HepG2 (cell line): ENCODE data around the gene RIBC1. TPM values are rescaled to one million over a fixed set of nuclear protein-coding genes. Genes with fewer than 3 reads are reported as not detected.

Experiments
- ATAC-seq: fragments of 200-7000 bp; cut with Tn5 transposase; 3 replicates; pipeline ENCODE4 v1.9.1; 2020; ENCODE audit warnings: mild to moderate bottlenecking, moderate library complexity
- BruUV-seq: library from RNA; stranded (reverse); fragments of 400-500 nt; replicated peaks from 2 replicates; lab custom pipeline; 2021; lab: Mats Ljungman, UMichigan
- CTCF ChIA-PET: fragments of 300-600 bp; formaldehyde crosslinking; extraction: SDS; loops from one replicate; lab custom pipeline; 2021; ENCODE audit warnings: low total read pairs, inconsistent platforms, low intra/inter-chr PET ratio; lab: Yijun Ruan, JAX
- POLR2A ChIA-PET: fragments of 350-600 bp; sonication (Branson Sonifier 250); formaldehyde crosslinking; loops from one replicate; lab custom pipeline; 2020; ENCODE audit warnings: antibody characterized with exemption, inconsistent platforms; lab: Yijun Ruan, JAX
- DNase-seq: peaks from one replicate; pipeline ENCODE4 v3.0.0-alpha.2; 2015; ENCODE audit warnings: low spot score
- FAIRE-seq: peaks from 3 replicates; lab custom pipeline; 2011; peaks lifted over from hg19 to GRCh38; lab: Jason Lieb, UNC
- H2AFZ ChIP-seq: one replicate; pipeline ENCODE4 v1.6.1; 2011; ENCODE audit warnings: low read length, inconsistent platforms
- H3K27ac ChIP-seq: fragments of 300-600 bp; 3 replicates; pipeline ENCODE4 v1.8.0; 2011; ENCODE audit warnings: mixed run types, mild to moderate bottlenecking, mixed read lengths, low read length, inconsistent platforms; ENCODE audit not compliant: insufficient read depth; ENCODE audit errors: extremely low read length
- H3K27me3 ChIP-seq, 2 experiments: fragments of 200-600 bp in 1 of 2; 2 replicates in 1 of 2; 3 replicates in 1 of 2; pipeline versions ENCODE4 v1.6.0 to v1.8.0; 2011; ENCODE audit warnings: low read length in 2 of 2, mild to moderate bottlenecking in 2 of 2, moderate library complexity in 2 of 2, inconsistent platforms in 1 of 2; ENCODE audit not compliant: insufficient read depth in 2 of 2, control insufficient read depth in 1 of 2
- H3K36me3 ChIP-seq, 2 experiments: fragments of 200-600 bp in 1 of 2; replicated peaks in 1 of 2; 2 replicates in 1 of 2; 3 replicates in 1 of 2; pipeline versions ENCODE4 v1.5.1 to v1.8.0; 2011; ENCODE audit warnings: low read length in 2 of 2, inconsistent platforms in 1 of 2; ENCODE audit not compliant: insufficient read depth in 2 of 2, control insufficient read depth in 1 of 2
- H3K4me1 ChIP-seq: 2 replicates; pipeline ENCODE4 v1.5.1; 2012; ENCODE audit warnings: low read length, inconsistent platforms; ENCODE audit not compliant: insufficient read depth
- H3K4me2 ChIP-seq: 2 replicates; pipeline ENCODE4 v1.6.0; 2011; ENCODE audit warnings: low read depth, low read length, inconsistent platforms
- H3K4me3 ChIP-seq, 3 experiments: fragments of 200-600 bp in 1 of 3; sonication (generic), shearing (Covaris generic) in 1 of 3; replicated peaks in 1 of 3; 2 replicates each; pipeline ENCODE4 v1.5.1; 2011 to 2016; ENCODE audit warnings: low read length in 3 of 3, inconsistent platforms in 2 of 3, low read depth in 2 of 3, mild to moderate bottlenecking in 2 of 3, control low read depth in 1 of 3, mixed read lengths in 1 of 3; ENCODE audit not compliant: insufficient read depth in 1 of 3
- H3K79me2 ChIP-seq: one replicate; pipeline ENCODE4 v1.6.1; 2011; ENCODE audit warnings: low read length, inconsistent platforms; ENCODE audit not compliant: insufficient read depth
- H3K9ac ChIP-seq: 2 replicates; pipeline ENCODE4 v1.6.0; 2011; ENCODE audit warnings: mild to moderate bottlenecking, low read depth, low read length, inconsistent platforms; ENCODE audit not compliant: insufficient read depth
- H3K9me3 ChIP-seq: 2 replicates; pipeline ENCODE4 v1.5.1; 2012; ENCODE audit warnings: mild to moderate bottlenecking, low read length
- H4K20me1 ChIP-seq: 2 replicates; pipeline ENCODE4 v1.6.0; 2011; ENCODE audit warnings: inconsistent platforms, mild to moderate bottlenecking, low read length, moderate library complexity; ENCODE audit not compliant: insufficient read depth
- BATF2 ChIP-seq: sonication (generic); formaldehyde crosslinking; IDR thresholded peaks from 2 replicates; pipeline ENCODE4 v1.8.0; 2022; ENCODE audit warnings: mild to moderate bottlenecking, missing genetic modification reagents, moderate library complexity
- BRD4 ChIP-seq: sonication (generic); formaldehyde crosslinking; IDR thresholded peaks from 2 replicates; pipeline ENCODE4 v1.4.0; 2020; ENCODE audit warnings: missing genetic modification reagents
- FUBP1 ChIP-seq: sonication (generic); formaldehyde crosslinking; IDR thresholded peaks from 2 replicates; pipeline ENCODE4 v1.5.1; 2020; ENCODE audit warnings: missing genetic modification reagents, mild to moderate bottlenecking, borderline replicate concordance
- JUN ChIP-seq: sonication (generic); formaldehyde crosslinking; IDR thresholded peaks from 2 replicates; pipeline ENCODE4 v1.4.0; 2020; ENCODE audit warnings: mild to moderate bottlenecking, missing genetic modification reagents
- KLF16 ChIP-seq, 2 experiments: sonication (generic) in 1 of 2; formaldehyde crosslinking in 1 of 2; IDR thresholded peaks; 2 replicates each; pipeline versions ENCODE4 v1.6.1 to v1.8.0; 2016 to 2023; ENCODE audit warnings: missing genetic modification reagents in 2 of 2, missing compliant biosample characterization in 1 of 2
- NR1H2 ChIP-seq: sonication (generic); formaldehyde crosslinking; IDR thresholded peaks from 2 replicates; pipeline ENCODE4 v1.8.1; 2022; ENCODE audit warnings: low read depth, missing genetic modification reagents, borderline replicate concordance
- POLR2G ChIP-seq: fragments of 200-400 bp; formaldehyde crosslinking; IDR thresholded peaks from 2 replicates; pipeline ENCODE4 v1.6.1; 2018; ENCODE audit warnings: mild to moderate bottlenecking, low read depth, low read length, moderate library complexity
- PTBP1 ChIP-seq: fragments of 200-400 bp; formaldehyde crosslinking; IDR thresholded peaks from 2 replicates; pipeline ENCODE4 v1.6.1; 2018; ENCODE audit warnings: low read length, low read depth; ENCODE audit not compliant: poor library complexity, severe bottlenecking
- SYNCRIP ChIP-seq: fragments of 200-400 bp; formaldehyde crosslinking; IDR thresholded peaks from 2 replicates; pipeline ENCODE4 v1.6.1; 2018; ENCODE audit warnings: mild to moderate bottlenecking, low read depth, low read length; ENCODE audit not compliant: insufficient read depth
- THRA ChIP-seq: sonication (generic); formaldehyde crosslinking; IDR thresholded peaks from 2 replicates; pipeline ENCODE4 v1.4.0; 2020; ENCODE audit warnings: missing genetic modification reagents, borderline replicate concordance
- ZFP62 ChIP-seq: sonication (generic); formaldehyde crosslinking; IDR thresholded peaks from 2 replicates; pipeline ENCODE4 v1.4.0; 2020; ENCODE audit warnings: missing genetic modification reagents
- ZNF224 ChIP-seq: sonication (generic); formaldehyde crosslinking; IDR thresholded peaks from 2 replicates; pipeline ENCODE4 v1.5.0; 2020; ENCODE audit warnings: mild to moderate bottlenecking, missing genetic modification reagents
- ZNF431 ChIP-seq: sonication (generic); formaldehyde crosslinking; IDR thresholded peaks from 2 replicates; pipeline ENCODE4 v1.9.0; 2022; ENCODE audit warnings: missing genetic modification reagents, low read depth, mild to moderate bottlenecking, borderline replicate concordance
- ZNF781 ChIP-seq: sonication (generic); formaldehyde crosslinking; IDR thresholded peaks from 2 replicates; pipeline ENCODE4 v1.5.1; 2020; ENCODE audit warnings: borderline replicate concordance, mild to moderate bottlenecking, missing genetic modification reagents; ENCODE audit errors: not compliant biosample characterization
- WGBS: methylation state at CpG from one replicate; pipeline ENCODE4 v1.1.6; 2017; ENCODE audit warnings: low lambda C conversion rate; 5-methylcytosine and 5-hydroxymethylcytosine counted together
- in situ Hi-C: cut with HindIII; loops from 2 replicates; pipeline ENCODE4 v1.10.0; 2017; ENCODE audit warnings: low pct_unique_long_range_greater_than_20kb; ENCODE audit not compliant: extremely low pct_ligation_motif_present
- intact Hi-C: fragments of 100-400 bp; cut with micrococcal nuclease; formaldehyde crosslinking; loops from one replicate; pipeline ENCODE4 v1.10.0; 2022; ENCODE audit not compliant: unreplicated experiment
- polyA plus RNA-seq, 8 experiments: library from polyadenylated mRNA; depleted of rRNA in 3 of 8; stranded (reverse) in 7 of 8; unstranded in 1 of 8; fragments of >200 nt; fragmentation: Illumina TruSeq in 4 of 8; extraction: Trizol in 4 of 8; gene quantifications; 2 replicates each; pipeline versions ENCODE4 v1.2.1 to v1.2.3, GENCODE V29; 2011 to 2016; ENCODE audit warnings: low read depth in 4 of 8, missing spikeins in 1 of 8, mixed read lengths in 1 of 8; ENCODE audit not compliant: insufficient read depth in 1 of 8
- total RNA-seq, 5 experiments: library from RNA; depleted of rRNA; stranded (reverse); fragments of >200 nt; fragmentation: Illumina TruSeq; extraction: Trizol; gene quantifications; 2 replicates each; pipeline ENCODE4 v1.2.3, GENCODE V29; 2016; ENCODE audit warnings: low read depth in 1 of 5
- TF ChIP-seq, protein P1 (sequence below): sonication (generic); formaldehyde crosslinking; IDR thresholded peaks from 2 replicates; pipeline ENCODE4 v1.4.0; 2020; ENCODE audit warnings: missing genetic modification reagents
- TF ChIP-seq, protein P2 (sequence below): sonication (generic); formaldehyde crosslinking; IDR thresholded peaks from 2 replicates; pipeline ENCODE4 v1.9.0; 2021; ENCODE audit warnings: missing genetic modification reagents, mild to moderate bottlenecking, borderline replicate concordance

The RIBC1 gene
- total and polyA plus RNA-seq, 2 of the 13 experiments (the other 11 are each of a cell fraction or from before 2014, with no cell fraction given): 0.55 TPM; not detected in 1

GRCh38 chrX:53442322-53442631 lies 19.6 kb downstream of the RIBC1 start:
- no peak overlapping the region for H2AFZ ChIP-seq
- H3K9ac ChIP-seq: no peak overlapping the region
- 0 out of 2 replicates have a peak, but pooled peaks cover 5% of the 10 kb centered on the region for H3K4me1 ChIP-seq
- DNase-seq (no peak), ATAC-seq (no peak)
- in situ Hi-C loops: loop anchor here (10.0 kb wide), 1 partner anchor 127 kb away; no protein-coding TSS in a partner anchor
- H3K79me2 ChIP-seq: no peaks in the 10 kb centered on the region
- CTCF ChIA-PET: no interaction called here
- BruUV-seq: no TSS peak
- no CpG with 5 or more reads among the region's 1 CpG for WGBS
- TF ChIP-seq ZFP62 (CRISPR knock-in tag): no peak
- no peak for TF ChIP-seq PTBP1
- TF ChIP-seq FUBP1 (CRISPR knock-in tag): no peak
- TF ChIP-seq THRA: no peak
- TF ChIP-seq SYNCRIP: no peak
- no peak for TF ChIP-seq NR1H2
- no peak for TF ChIP-seq BRD4 (CRISPR knock-in tag)
- TF ChIP-seq, protein P1, sequence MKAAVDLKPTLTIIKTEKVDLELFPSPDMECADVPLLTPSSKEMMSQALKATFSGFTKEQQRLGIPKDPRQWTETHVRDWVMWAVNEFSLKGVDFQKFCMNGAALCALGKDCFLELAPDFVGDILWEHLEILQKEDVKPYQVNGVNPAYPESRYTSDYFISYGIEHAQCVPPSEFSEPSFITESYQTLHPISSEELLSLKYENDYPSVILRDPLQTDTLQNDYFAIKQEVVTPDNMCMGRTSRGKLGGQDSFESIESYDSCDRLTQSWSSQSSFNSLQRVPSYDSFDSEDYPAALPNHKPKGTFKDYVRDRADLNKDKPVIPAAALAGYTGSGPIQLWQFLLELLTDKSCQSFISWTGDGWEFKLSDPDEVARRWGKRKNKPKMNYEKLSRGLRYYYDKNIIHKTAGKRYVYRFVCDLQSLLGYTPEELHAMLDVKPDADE (CRISPR knock-in tag): no peak
- no peak for TF ChIP-seq ZNF224 (CRISPR knock-in tag)
- TF ChIP-seq ZNF431: no peak
- no peak for TF ChIP-seq BATF2 (CRISPR knock-in tag)
- no peak for TF ChIP-seq POLR2G
- TF ChIP-seq, protein P2, sequence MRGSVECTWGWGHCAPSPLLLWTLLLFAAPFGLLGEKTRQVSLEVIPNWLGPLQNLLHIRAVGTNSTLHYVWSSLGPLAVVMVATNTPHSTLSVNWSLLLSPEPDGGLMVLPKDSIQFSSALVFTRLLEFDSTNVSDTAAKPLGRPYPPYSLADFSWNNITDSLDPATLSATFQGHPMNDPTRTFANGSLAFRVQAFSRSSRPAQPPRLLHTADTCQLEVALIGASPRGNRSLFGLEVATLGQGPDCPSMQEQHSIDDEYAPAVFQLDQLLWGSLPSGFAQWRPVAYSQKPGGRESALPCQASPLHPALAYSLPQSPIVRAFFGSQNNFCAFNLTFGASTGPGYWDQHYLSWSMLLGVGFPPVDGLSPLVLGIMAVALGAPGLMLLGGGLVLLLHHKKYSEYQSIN (CRISPR knock-in tag): no peak
- TF ChIP-seq JUN (CRISPR knock-in tag): no peak
- no peak for TF ChIP-seq ZNF781 (CRISPR knock-in tag)
- TF ChIP-seq KLF16 (CRISPR knock-in tag; IDR thresholded peaks at IDR 0.05): no peak
- TF ChIP-seq, all 625 proteins: peak for 0
- no peak for FAIRE-seq
- Histone ChIP-seq H3K4me3 (peak overlapping the region in 2 of 3 experiments; percentile 39 to 65; a peak in 3 of 6 replicates), H3K27ac (no peak overlapping the region), H3K36me3 (no peaks in the 10 kb centered on the region), H3K4me2 (peak overlapping the region; percentile 68), H3K9me3 (no peaks in the 10 kb centered on the region), H4K20me1 (no peaks in the 10 kb centered on the region), H3K27me3 (no peaks in the 10 kb centered on the region; a peak in 1 of 5 replicates)
- intact Hi-C loops: no loop called here
- POLR2A ChIA-PET: interaction anchor here (1.0 kb wide), 1 partner anchor 20 kb away, joined by 5 read pairs; the partner anchor contains the start of genes RIBC1 and SMC1A
